Choroid plexus epithelial cell (primary cell): ENCODE results near the gene ARFGAP1.

Experiments used
- DNase-seq: peaks from one replicate; pipeline ENCODE4 v3.0.0-alpha.2; 2010; ENCODE audit warnings: low read depth
- H3K4me3 ChIP-seq: 2 replicates; pipeline ENCODE4 v1.5.1; 2011; ENCODE audit warnings: low read depth, mild to moderate bottlenecking, control low read depth, low read length, moderate library complexity
- TF ChIP-seq, protein P1 (sequence below): conservative IDR thresholded peaks from 2 replicates; pipeline ENCODE4 v1.5.1; 2011; ENCODE audit warnings: low read depth, mild to moderate bottlenecking, control low read depth, inconsistent platforms, low read length, moderate library complexity

The ARFGAP1 gene

GRCh38 chr20:63328026-63328700 is 55.5 kb downstream of the ARFGAP1 start:
- H3K4me3 ChIP-seq: no peak overlapping the region
- TF ChIP-seq, protein P1, sequence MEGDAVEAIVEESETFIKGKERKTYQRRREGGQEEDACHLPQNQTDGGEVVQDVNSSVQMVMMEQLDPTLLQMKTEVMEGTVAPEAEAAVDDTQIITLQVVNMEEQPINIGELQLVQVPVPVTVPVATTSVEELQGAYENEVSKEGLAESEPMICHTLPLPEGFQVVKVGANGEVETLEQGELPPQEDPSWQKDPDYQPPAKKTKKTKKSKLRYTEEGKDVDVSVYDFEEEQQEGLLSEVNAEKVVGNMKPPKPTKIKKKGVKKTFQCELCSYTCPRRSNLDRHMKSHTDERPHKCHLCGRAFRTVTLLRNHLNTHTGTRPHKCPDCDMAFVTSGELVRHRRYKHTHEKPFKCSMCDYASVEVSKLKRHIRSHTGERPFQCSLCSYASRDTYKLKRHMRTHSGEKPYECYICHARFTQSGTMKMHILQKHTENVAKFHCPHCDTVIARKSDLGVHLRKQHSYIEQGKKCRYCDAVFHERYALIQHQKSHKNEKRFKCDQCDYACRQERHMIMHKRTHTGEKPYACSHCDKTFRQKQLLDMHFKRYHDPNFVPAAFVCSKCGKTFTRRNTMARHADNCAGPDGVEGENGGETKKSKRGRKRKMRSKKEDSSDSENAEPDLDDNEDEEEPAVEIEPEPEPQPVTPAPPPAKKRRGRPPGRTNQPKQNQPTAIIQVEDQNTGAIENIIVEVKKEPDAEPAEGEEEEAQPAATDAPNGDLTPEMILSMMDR: no peak
- no peak for DNase-seq

GRCh38 chr20:63328718-63329275 is 56.2 kb downstream of the ARFGAP1 start:
- DNase-seq: no peak
- H3K4me3 ChIP-seq: no peak overlapping the region
- TF ChIP-seq, protein P1: no peak

GRCh38 chr20:63329331-63330083 is 56.9 kb downstream of the ARFGAP1 start:
- no peak for DNase-seq

DNA sequence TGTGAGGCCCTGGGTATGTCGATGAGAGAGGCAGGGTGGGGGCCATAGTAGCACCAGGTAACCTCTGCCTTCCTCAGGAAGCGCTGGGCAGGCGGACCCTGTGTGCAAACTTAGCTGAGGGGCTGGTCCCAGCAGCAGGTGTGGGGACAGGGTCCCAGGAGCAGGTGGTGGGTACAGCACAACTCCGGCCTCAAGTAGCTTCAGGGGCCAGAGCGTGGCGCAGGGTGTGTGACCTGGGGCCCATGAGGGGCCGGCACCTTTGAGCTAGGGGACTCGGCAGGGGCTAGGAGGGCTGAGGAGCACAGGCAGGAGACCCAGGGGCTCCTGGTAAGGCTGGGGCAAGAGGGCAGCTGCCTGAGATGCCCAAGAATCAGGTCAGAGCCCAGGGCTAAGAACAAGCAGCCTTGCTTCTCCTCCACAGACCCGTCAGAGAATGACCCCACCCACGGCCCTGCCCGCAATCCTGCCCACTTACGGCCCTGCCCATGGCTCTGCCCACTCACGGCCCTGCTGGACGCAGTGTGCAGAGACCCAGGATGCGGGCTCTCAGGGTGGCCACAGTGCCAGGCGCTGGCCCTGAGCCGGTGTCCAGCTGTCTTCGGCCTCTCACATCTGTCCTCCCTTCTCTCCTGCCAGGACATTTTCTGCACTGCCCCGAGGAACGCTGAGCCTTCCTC is 57.6 kb downstream of the ARFGAP1 start:
- H3K4me3 ChIP-seq: no peak overlapping the region
- TF ChIP-seq, protein P1: no peak
- no peak for DNase-seq

More at GRCh38 chr20:63329331-63330083, 56.9 kb downstream of the ARFGAP1 start:
- no peak overlapping the region for H3K4me3 ChIP-seq
- TF ChIP-seq, protein P1: no peak

DNA sequence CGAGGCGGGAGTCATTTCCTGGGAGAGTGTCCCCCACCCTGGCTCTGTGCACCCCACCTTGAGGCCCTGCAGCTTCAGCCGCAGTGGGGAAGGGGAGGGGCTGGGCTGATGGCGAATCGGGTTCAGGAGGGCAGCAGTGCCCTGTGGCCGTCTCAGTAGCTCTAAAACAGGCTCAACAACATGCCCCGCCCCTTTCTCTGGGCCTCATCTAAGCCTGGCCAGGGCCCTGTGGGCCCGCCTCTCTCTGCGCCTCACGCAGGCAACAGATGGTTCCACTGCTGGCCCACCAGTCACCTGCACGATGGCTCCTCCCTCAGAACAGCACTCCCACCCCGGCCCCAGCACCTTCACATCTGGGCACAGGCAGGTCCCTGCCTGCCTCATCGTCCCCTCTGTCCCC is 58.3 kb downstream of the ARFGAP1 start:
- TF ChIP-seq, protein P1: no peak
- DNase-seq: no peak
- no peak overlapping the region for H3K4me3 ChIP-seq

DNA sequence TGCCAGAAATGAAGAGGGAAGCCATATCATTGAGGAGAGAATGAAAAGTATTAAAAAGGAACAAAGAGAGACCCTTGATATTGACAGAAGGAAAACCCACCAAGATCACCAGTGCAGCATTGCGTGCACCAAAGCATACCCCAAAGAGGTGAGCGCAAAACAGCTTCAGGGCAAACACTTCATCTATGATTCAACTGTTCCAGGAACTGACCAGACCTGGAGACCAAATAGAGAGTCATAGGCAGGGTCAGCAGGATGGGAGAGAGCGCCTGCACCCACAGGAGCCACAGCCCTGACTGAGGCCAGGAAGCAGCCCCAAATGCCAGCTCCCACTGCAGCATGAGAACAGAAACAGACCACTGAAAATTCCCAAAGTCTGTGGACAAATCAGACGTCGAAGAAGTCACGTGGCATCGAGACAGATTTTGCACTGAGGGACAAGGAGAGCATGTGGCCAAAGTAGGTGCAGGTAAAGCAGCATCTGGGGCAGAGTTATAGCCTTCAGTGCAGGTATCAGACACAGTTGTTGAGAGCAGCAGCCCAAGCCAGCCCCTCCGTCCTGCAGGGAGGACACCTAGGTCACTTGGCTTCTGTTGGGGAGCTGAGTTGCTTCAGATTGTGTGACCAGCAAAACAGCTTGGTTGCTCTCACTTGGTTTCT is 59.3 kb downstream of the ARFGAP1 start:
- no peak overlapping the region for H3K4me3 ChIP-seq
- TF ChIP-seq, protein P1: no peak
- DNase-seq: no peak
